IMR-90 (cell line): ENCODE results near the gene CCDC152.

Source experiments
- MAZ ChIP-seq: IDR thresholded peaks from 2 replicates; pipeline ENCODE4 v1.6.1; 2012; ENCODE audit warnings: low read depth, mild to moderate bottlenecking, low read length, improper control_type of control experiment, moderate library complexity, borderline replicate concordance
- POLR2A ChIP-seq: IDR thresholded peaks from 2 replicates; pipeline ENCODE4 v1.6.1; 2012; ENCODE audit warnings: mild to moderate bottlenecking, low read depth, low read length
- RAD21 ChIP-seq: IDR thresholded peaks from 2 replicates; pipeline ENCODE4 v1.6.1; 2012; ENCODE audit warnings: low read length, improper control_type of control experiment
- SMC3 ChIP-seq: fragments of 150-350 bp; IDR thresholded peaks from 2 replicates; pipeline ENCODE4 v1.6.1; 2016; ENCODE audit warnings: low read depth, mild to moderate bottlenecking, antibody characterized with exemption, low read length, moderate library complexity
- TF ChIP-seq, protein P1 (sequence below): conservative IDR thresholded peaks from 2 replicates; pipeline ENCODE4 v1.5.1; 2012; ENCODE audit warnings: mild to moderate bottlenecking, low read depth, low read length, improper control_type of control experiment

- TF ChIP-seq, protein P1, sequence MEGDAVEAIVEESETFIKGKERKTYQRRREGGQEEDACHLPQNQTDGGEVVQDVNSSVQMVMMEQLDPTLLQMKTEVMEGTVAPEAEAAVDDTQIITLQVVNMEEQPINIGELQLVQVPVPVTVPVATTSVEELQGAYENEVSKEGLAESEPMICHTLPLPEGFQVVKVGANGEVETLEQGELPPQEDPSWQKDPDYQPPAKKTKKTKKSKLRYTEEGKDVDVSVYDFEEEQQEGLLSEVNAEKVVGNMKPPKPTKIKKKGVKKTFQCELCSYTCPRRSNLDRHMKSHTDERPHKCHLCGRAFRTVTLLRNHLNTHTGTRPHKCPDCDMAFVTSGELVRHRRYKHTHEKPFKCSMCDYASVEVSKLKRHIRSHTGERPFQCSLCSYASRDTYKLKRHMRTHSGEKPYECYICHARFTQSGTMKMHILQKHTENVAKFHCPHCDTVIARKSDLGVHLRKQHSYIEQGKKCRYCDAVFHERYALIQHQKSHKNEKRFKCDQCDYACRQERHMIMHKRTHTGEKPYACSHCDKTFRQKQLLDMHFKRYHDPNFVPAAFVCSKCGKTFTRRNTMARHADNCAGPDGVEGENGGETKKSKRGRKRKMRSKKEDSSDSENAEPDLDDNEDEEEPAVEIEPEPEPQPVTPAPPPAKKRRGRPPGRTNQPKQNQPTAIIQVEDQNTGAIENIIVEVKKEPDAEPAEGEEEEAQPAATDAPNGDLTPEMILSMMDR, result no peak
- TF ChIP-seq POLR2A (no peak), MAZ (no peak), RAD21 (no peak), SMC3 (no peak)
Observed at GRCh38 chr5:42819745-42820144, 63.1 kb downstream of the CCDC152 start.
